GM19467 (cell line): ENCODE results near the gene ERFE.
A peak's percentile ranks its signal among the peaks of the same experiment; 100 is the strongest.
"Not testable (repeated sequence)": the region's sequence is repeated elsewhere in the genome, so short reads cannot be mapped to it uniquely, and the experiment has no call there.

Experiments
- ATAC-seq: cut with Tn5 transposase; IDR thresholded peaks from one replicate; pipeline ENCODE4 v1.9.1; 2021; ENCODE audit warnings: mild to moderate bottlenecking, moderate library complexity; ENCODE audit not compliant: unreplicated experiment

ERFE gene, protein sequence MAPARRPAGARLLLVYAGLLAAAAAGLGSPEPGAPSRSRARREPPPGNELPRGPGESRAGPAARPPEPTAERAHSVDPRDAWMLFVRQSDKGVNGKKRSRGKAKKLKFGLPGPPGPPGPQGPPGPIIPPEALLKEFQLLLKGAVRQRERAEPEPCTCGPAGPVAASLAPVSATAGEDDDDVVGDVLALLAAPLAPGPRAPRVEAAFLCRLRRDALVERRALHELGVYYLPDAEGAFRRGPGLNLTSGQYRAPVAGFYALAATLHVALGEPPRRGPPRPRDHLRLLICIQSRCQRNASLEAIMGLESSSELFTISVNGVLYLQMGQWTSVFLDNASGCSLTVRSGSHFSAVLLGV

GRCh38 chr2:238158509-238159070 lies at the start of gene ERFE:
TSS of gene ERFE (plus strand) at chr2:238158970. CDS start at chr2:238159008, 38 bp downstream.
- peak; percentile 48 for ATAC-seq

GRCh38 chr2:238113611-238114010 lies 45.2 kb upstream of the ERFE start:
- no peak for ATAC-seq

- ATAC-seq = no peak
Measured at GRCh38 chr2:238114331-238114841, 44.4 kb upstream of the ERFE start.

DNA sequence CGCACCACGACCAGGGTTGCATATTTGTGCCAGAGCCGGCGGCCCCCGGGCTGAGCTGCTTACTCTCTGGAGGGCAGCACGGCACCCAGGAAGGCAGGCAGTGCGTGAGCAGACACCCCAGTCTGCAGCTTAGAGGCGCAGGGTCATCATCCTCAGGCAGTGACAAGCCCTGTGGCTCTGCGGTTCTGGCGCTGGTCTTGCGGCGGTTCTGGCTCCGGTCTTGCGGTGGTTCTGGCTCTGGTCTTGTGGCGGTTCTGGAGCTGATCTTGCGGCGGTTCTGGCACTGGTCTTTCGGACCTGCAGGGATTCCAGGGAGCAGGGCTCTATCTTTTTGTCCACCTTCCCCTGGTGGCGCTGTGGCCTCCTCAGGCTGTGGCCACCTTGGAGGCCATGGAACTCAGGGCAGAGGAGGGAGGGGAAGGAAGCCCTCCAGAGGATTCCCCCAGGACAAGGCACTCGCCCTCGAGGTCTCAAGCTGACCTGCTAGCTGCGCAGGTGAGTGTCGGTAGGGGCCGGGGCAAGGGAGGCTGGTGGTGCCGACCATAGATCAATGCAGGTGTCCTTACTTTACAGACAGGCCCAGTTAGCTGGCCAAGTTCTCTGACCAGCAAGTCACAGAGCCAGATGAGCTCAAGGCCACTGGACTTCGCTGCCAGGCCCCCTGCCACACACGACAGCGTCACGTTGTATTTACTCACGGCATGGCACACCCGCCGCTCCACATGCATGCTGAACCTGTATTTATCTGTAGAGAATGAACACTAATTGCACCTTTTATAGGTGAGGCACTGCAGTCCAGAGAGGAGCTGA lies 43.7 kb upstream of the ERFE start:
- ATAC-seq = no peak

DNA sequence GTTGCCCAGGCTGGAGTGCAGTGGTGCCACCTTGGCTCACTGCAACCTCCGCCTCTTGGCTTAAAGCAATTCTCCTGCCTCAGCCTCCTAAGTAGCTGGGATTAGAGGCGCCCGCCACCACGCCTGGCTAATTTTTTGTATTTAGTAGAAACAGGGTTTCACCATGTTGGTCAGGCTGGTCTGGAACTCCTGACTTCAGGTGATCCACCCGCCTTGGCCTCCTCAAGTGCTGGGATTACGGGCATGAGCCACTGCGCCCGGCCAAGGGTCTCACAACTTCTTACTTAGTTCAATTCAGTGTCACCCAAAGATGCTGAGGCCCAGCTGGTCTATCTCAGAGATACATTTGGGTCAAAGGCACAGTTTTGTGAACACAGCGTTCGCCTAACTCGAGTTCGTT lies 43.1 kb upstream of the ERFE start:
- not testable (repeated sequence) for ATAC-seq

DNA sequence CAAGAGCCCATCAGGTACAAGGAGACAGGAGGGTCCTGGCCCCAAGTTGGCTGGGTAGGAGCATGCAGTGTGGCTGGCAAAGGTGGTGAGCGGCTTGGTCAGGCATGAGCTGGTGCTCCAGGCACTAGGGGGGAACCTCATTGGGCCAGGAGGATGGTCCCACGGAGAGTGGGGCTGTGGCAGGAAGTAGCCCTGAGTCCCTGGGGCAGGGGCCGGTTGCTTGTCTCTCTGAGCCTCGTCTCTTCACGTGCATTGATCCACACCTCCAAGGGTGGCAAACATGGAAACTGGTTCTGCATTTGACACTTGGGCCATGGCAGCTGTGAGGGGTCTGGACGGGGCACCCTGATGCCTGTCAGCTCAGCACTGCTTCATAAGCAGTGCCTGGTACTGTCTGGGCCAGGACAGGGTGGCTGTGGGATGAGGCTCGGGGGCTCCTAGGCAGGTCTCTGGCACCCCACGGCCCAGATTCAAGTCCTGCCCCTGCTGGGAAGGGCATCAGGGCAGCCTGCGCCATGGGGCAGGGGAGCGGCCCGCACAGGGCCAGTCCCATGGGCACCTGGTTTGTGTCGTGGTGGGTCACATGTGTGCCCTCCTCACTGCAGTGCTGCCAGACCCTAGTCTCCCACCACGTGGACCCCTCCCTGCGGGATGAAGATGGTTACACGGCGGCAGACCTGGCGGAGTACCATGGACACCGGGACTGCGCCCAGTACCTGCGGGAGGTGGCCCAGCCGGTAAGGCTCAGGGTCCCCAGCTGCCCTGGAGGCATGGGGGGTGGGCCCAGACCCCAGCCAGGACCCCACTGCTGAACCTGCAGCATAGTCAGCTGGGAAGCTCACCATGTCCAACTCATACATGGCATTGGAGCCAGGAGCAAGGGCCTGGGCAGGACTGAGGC lies 42.2 kb upstream of the ERFE start:
- no peak for ATAC-seq

DNA sequence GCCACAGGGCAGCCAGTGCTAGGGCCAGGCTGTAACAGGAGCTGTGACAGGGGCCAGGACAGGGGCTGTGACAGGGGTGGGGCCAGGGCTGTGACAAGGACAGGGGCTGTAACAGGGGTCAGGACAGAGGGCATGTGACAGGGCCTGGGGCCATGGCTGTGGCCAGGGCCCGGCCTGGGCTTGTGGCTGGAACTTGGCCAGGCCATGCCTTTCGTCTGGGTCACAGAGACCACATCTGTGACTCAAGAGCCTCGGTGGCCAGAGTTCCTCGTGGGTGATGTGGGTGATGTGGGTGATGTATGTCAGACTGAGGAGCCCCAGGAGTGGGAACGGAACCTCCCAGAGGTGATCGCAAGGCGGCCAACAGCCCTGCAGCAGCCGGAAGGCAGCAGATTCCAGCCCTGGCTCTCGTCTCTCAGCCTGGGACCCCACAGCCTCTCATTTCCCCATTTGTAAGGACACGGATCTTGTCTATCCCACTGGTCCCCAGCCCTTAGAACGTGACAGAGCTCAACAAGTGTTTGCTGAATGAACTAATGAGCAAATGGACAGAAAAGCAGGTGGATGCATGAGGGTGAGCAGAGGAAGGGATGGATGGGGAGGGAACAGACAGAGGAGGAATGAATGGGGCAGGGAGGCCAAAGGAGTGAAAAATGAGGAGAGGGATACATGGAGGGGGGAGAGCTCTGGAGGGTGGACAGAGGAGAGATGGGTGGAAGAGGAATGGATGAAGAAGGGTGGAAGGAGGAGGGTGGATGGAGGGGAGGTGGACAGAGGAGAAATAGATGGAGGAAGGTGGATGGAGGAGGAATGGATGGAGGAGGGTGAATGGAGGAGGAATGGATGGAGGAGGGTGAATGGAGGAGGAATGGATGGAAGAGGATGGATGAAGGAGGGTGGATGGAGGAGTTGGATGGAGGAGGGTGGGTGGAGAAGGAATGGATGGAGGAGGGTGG lies 41.3 kb upstream of the ERFE start:
- no peak for ATAC-seq

DNA sequence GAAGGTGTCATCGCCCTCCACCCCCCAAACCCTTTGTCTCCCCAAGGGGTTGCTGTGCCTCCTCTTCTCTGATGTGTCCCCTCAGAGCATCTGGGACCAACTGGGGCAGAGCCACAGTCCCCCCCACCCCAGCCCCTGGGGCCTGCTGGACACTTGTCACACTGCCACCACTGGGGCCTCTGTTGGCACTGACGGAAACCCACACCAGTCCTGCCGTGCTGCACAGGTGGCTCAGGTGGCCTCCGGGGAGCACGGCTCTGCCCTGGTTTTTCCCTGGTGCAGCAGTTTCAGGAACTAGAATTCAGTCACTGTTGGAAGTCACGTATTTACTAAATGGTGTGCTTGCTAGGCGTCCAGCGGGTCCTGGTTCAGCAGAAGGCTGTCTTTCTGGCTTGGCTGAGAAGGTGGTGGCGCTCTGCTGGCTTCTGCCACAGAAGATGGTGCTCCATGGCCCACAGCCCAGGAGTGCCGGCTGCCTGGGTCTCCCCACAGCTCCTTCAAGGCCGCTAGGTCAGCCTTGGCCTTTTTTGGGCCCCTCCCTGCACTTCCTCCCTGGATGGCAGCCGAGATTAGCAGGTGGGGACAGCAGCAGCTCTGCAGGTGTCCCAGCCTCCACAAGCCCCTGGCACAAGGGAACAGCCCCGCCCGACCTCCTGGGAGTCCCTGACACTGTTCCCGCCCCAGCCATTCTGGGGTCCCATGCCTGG lies 38.9 kb upstream of the ERFE start:
- no peak for ATAC-seq

- ATAC-seq = no peak
Measured at GRCh38 chr2:238120463-238121298, 38.1 kb upstream of the ERFE start.

- ATAC-seq = no peak
Measured at GRCh38 chr2:238121511-238122286, 37.1 kb upstream of the ERFE start.

GRCh38 chr2:238122287-238123217 lies 36.2 kb upstream of the ERFE start:
- no peak for ATAC-seq

DNA sequence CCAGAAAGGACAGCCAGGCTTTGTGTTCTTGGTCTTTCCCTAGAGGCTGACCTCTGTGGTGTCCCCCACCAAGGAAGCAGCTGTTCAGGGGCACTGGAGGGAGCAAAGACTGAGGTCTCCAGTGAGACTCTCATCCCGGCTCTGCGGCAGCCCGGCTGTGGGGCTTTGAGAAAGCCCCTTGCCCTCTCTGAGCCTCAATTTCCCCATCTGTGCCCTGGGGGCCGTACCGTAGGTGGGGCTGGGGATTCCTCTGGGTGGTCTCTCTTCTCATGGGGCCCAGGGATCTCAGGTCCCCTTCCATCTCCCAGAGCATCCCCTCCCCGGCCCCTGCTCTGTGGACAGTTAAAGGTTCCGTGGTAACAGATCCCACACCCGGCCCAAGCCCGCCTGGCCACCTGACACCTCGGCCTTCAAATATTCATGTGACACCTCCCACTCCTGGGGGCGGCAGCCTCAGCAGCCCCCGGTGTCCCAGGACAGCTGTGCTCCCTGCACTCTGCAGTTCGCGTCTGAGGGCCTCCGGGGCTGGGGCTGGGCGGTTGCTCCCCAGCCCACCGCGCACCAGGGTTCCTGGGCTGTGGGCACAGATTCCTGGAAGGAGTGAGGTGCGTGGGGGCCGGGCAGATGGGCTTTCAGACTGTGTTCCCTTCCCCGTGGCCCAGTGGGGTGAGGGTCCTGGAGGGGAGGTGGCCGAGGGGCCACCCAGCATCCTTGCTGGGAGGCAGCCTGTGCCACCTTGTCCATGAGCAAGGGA lies 35.4 kb upstream of the ERFE start:
- no peak for ATAC-seq

- ATAC-seq = no peak
Measured at GRCh38 chr2:238123991-238124470, 34.7 kb upstream of the ERFE start.

- no peak for ATAC-seq
Measured at GRCh38 chr2:238124488-238125126, 34.2 kb upstream of the ERFE start.
